CD14-positive monocyte (primary cell): ENCODE measurements around the gene DEPDC1B. TPM values are rescaled to one million over a fixed set of nuclear protein-coding genes. Genes with fewer than 3 reads are reported as not detected.
A peak's percentile ranks its signal among the peaks of the same experiment; 100 is the strongest.

Experiments
- DNase-seq, 3 donors: peaks; one replicate each; pipeline ENCODE4 v3.0.0-alpha.2; 2011 to 2022
- H2AFZ ChIP-seq: 2 replicates; pipeline ENCODE4 v1.6.0; 2012; ENCODE audit warnings: mild to moderate bottlenecking, low read depth, low read length, inconsistent platforms; ENCODE audit not compliant: insufficient read depth, poor library complexity, severe bottlenecking
- H3K27ac ChIP-seq, 2 donors: 1 replicate in 1 of 2; 2 replicates in 1 of 2; pipeline ENCODE4 v1.5.1; 2012 to 2013; ENCODE audit warnings: low read length in 2 of 2, control low read depth in 1 of 2, inconsistent platforms in 1 of 2, low read depth in 1 of 2, mild to moderate bottlenecking in 1 of 2
- H3K27me3 ChIP-seq, 2 donors: one replicate each; pipeline versions ENCODE4 v1.6.0 to v1.6.1; 2011 to 2013; ENCODE audit warnings: low read length in 2 of 2; ENCODE audit not compliant: control insufficient read depth in 2 of 2, insufficient read depth in 2 of 2
- H3K36me3 ChIP-seq, 2 donors: replicated peaks in 1 of 2; 1 replicate in 1 of 2; 2 replicates in 1 of 2; pipeline versions ENCODE4 v1.5.1 to v1.6.1; 2012 to 2013; ENCODE audit warnings: low read length in 2 of 2, control low read depth in 1 of 2, inconsistent platforms in 1 of 2, mild to moderate bottlenecking in 1 of 2; ENCODE audit not compliant: insufficient read depth in 2 of 2, control insufficient read depth in 1 of 2
- H3K4me1 ChIP-seq, 2 donors: 1 replicate in 1 of 2; 2 replicates in 1 of 2; pipeline versions ENCODE4 v1.5.1 to v1.6.1; 2012 to 2013; ENCODE audit warnings: low read length in 2 of 2, control low read depth in 1 of 2, inconsistent platforms in 1 of 2, mild to moderate bottlenecking in 1 of 2, moderate library complexity in 1 of 2; ENCODE audit not compliant: insufficient read depth in 2 of 2, control insufficient read depth in 1 of 2
- H3K4me2 ChIP-seq: replicated peaks from 2 replicates; pipeline ENCODE3; 2012; ENCODE audit warnings: low read length, moderate library complexity, mild to moderate bottlenecking; ENCODE audit not compliant: poor library complexity, severe bottlenecking; ENCODE audit errors: extremely low read depth
- H3K4me3 ChIP-seq, 3 experiments: fragments of 200-600 bp in 1 of 3; sonication (generic) in 1 of 3; replicated peaks in 1 of 3; 1 replicate in 2 of 3; 2 replicates in 1 of 3; pipeline ENCODE4 v1.5.1; 2011 to 2013; ENCODE audit warnings: low read length in 3 of 3, mild to moderate bottlenecking in 3 of 3, control low read depth in 2 of 3, low read depth in 2 of 3, inconsistent platforms in 1 of 3, moderate library complexity in 1 of 3
- H3K79me2 ChIP-seq: 2 replicates; pipeline ENCODE4 v1.6.0; 2012; ENCODE audit warnings: mild to moderate bottlenecking, control low read depth, inconsistent platforms, low read length, moderate library complexity; ENCODE audit not compliant: insufficient read depth
- H3K9ac ChIP-seq: 2 replicates; pipeline ENCODE4 v1.6.0; 2017; ENCODE audit warnings: low read length, mild to moderate bottlenecking; ENCODE audit not compliant: insufficient read depth, poor library complexity, severe bottlenecking
- H3K9me3 ChIP-seq, 2 donors: replicated peaks in 1 of 2; 1 replicate in 1 of 2; 2 replicates in 1 of 2; pipeline versions ENCODE4 v1.5.1 to v1.6.1; 2012 to 2013; ENCODE audit warnings: low read length in 2 of 2, control low read depth in 1 of 2; ENCODE audit not compliant: control insufficient read depth in 1 of 2, insufficient read depth in 1 of 2
- H4K20me1 ChIP-seq: 2 replicates; pipeline ENCODE4 v1.6.0; 2012; ENCODE audit warnings: mild to moderate bottlenecking, low read length, control low read depth, moderate library complexity; ENCODE audit not compliant: insufficient read depth
- H3K27ac Mint-ChIP-seq, 7 donors: one replicate each; pipeline ENCODE4 v1.8.0; 2020; ENCODE audit warnings: mild to moderate bottlenecking in 7 of 7, mixed read lengths in 7 of 7, moderate library complexity in 6 of 7, inconsistent platforms in 2 of 7
- H3K27me3 Mint-ChIP-seq, 3 donors: one replicate each; pipeline ENCODE4 v1.8.0; 2021 to 2022; ENCODE audit warnings: low read depth in 3 of 3, mild to moderate bottlenecking in 3 of 3, mixed read lengths in 3 of 3, moderate library complexity in 3 of 3, inconsistent platforms in 1 of 3
- H3K36me3 Mint-ChIP-seq, 2 donors: one replicate each; pipeline ENCODE4 v1.8.0; 2020; ENCODE audit warnings: mixed read lengths in 2 of 2, inconsistent platforms in 1 of 2, mild to moderate bottlenecking in 1 of 2
- H3K4me1 Mint-ChIP-seq: one replicate; pipeline ENCODE4 v1.8.0; 2020; ENCODE audit warnings: mild to moderate bottlenecking, mixed read lengths
- H3K4me3 Mint-ChIP-seq, 2 donors: one replicate each; pipeline ENCODE4 v1.8.0; 2020; ENCODE audit warnings: mild to moderate bottlenecking in 2 of 2, mixed read lengths in 2 of 2, moderate library complexity in 1 of 2
- H3K9me3 Mint-ChIP-seq, 7 donors: one replicate each; pipeline ENCODE4 v1.8.0; 2020 to 2022; ENCODE audit warnings: mixed read lengths in 7 of 7, mild to moderate bottlenecking in 6 of 7, moderate library complexity in 6 of 7, inconsistent platforms in 2 of 7
- WGBS: methylation state at CpG from one replicate; pipeline ENCODE4 v1.1.5; 2013; ENCODE audit warnings: missing lambda C conversion rate; ENCODE audit not compliant: insufficient coverage; 5-methylcytosine and 5-hydroxymethylcytosine counted together
- intact Hi-C, 2 donors: fragments of 100-400 bp; cut with micrococcal nuclease; formaldehyde crosslinking; loops; one replicate each; pipeline versions ENCODE4 v1.15.0 to v1.15.1; 2023
- polyA plus RNA-seq, 3 donors: library from polyadenylated mRNA; depleted of rRNA in 1 of 3; unstranded in 2 of 3; stranded (reverse) in 1 of 3; fragments of 300-500 nt in 2 of 3; fragments of >200 nt in 1 of 3; fragmentation: Illumina TruSeq in 2 of 3; gene quantifications; 1 replicate in 2 of 3; 2 replicates in 1 of 3; pipeline ENCODE4 v1.2.3, GENCODE V29; 2012 to 2021
- TF ChIP-seq, protein P1 (sequence below): fragments of 200-600 bp; IDR thresholded peaks from one replicate; pipeline ENCODE4 v1.8.0; 2022; ENCODE audit warnings: antibody characterized with exemption, mild to moderate bottlenecking

The DEPDC1B gene
- polyA plus RNA-seq, 3 donors: 0.11 to 0.56 (median 0.14) TPM

DNA sequence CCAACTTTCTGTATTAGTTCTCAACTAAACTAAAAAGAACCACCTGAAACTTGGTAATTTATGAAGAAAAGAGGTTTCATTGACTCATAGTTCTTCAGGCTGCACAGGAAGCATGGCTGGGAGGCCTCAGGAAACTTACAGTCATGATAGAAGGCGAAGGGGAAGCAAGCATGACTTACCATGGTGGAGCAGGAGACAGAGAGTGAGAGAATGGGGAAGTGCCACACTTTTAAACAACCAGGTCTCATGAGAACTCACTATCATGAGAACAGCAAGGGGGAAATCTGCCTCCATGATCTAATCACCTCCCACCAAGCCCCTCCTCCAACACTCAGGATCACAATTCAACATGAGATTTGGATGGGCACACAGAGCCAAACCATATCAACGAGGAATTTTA is 123.5 kb downstream of the DEPDC1B start:
- no CpG with 5 or more reads among the region's 2 CpGs for WGBS
- Mint-ChIP-seq H3K9me3 (peaks cover 24 to 43% (median 31%) of the 10 kb centered on the region in 7 donors), H3K36me3 (peaks cover 0 to 9% of the 10 kb centered on the region in 2 donors), H3K4me3 (no peak overlapping the region), H3K27ac (peak overlapping the region in 1 of 7 donors; percentile 8), H3K4me1 (no peaks in the 10 kb centered on the region), H3K27me3 (peaks cover 0 to 3% (median 0%) of the 10 kb centered on the region in 3 donors)
- Histone ChIP-seq H3K27me3 (no peaks in the 10 kb centered on the region), H3K9me3 (peaks cover 13 to 15% of the 10 kb centered on the region in 2 donors), H3K4me1 (no peaks in the 10 kb centered on the region), H3K9ac (no peak overlapping the region), H3K4me2 (no peak overlapping the region), H2AFZ (no peak overlapping the region), H3K27ac (no peak overlapping the region), H4K20me1 (no peaks in the 10 kb centered on the region), H3K4me3 (no peak overlapping the region), H3K36me3 (no peaks in the 10 kb centered on the region), H3K79me2 (no peaks in the 10 kb centered on the region)
- TF ChIP-seq, protein P1, sequence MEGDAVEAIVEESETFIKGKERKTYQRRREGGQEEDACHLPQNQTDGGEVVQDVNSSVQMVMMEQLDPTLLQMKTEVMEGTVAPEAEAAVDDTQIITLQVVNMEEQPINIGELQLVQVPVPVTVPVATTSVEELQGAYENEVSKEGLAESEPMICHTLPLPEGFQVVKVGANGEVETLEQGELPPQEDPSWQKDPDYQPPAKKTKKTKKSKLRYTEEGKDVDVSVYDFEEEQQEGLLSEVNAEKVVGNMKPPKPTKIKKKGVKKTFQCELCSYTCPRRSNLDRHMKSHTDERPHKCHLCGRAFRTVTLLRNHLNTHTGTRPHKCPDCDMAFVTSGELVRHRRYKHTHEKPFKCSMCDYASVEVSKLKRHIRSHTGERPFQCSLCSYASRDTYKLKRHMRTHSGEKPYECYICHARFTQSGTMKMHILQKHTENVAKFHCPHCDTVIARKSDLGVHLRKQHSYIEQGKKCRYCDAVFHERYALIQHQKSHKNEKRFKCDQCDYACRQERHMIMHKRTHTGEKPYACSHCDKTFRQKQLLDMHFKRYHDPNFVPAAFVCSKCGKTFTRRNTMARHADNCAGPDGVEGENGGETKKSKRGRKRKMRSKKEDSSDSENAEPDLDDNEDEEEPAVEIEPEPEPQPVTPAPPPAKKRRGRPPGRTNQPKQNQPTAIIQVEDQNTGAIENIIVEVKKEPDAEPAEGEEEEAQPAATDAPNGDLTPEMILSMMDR: no peak
- intact Hi-C loops: no loop called here
- no peak for DNase-seq

- Histone ChIP-seq H4K20me1 (no peaks in the 10 kb centered on the region), H3K9me3 (peaks cover 15 to 22% of the 10 kb centered on the region in 2 donors), H3K36me3 (no peaks in the 10 kb centered on the region), H3K27me3 (no peaks in the 10 kb centered on the region), H3K79me2 (no peaks in the 10 kb centered on the region), H3K4me3 (no peak overlapping the region), H3K9ac (no peak overlapping the region), H3K4me1 (no peaks in the 10 kb centered on the region), H3K27ac (no peak overlapping the region), H2AFZ (no peak overlapping the region), H3K4me2 (no peak overlapping the region)
- intact Hi-C loops: no loop called here
- 100% methylated on average over 2 of the region's 2 CpGs for WGBS
- no peak for DNase-seq
- H3K4me3 Mint-ChIP-seq: no peak overlapping the region
- TF ChIP-seq, protein P1: no peak
- no peaks in the 10 kb centered on the region for H3K4me1 Mint-ChIP-seq
- no peaks in the 10 kb centered on the region for H3K36me3 Mint-ChIP-seq
- peaks cover 0 to 2% (median 0%) of the 10 kb centered on the region in 3 donors for H3K27me3 Mint-ChIP-seq
- H3K27ac Mint-ChIP-seq: no peak overlapping the region
- peaks cover 22 to 34% (median 29%) of the 10 kb centered on the region in 7 donors for H3K9me3 Mint-ChIP-seq
Measured at GRCh38 chr5:60568646-60569045, 131.3 kb downstream of the DEPDC1B start.
